ENCODE results near the gene GCN1. TPM values are rescaled to one million over a fixed set of nuclear protein-coding genes. Genes with fewer than 3 reads are reported as not detected.

The GCN1 gene
- total RNA-seq, 1 experiment from 2014 or later = 181 TPM

GRCh38 chr12:120225200-120225558 is 30.7 kb upstream of the GCN1 start:
- Mint-ChIP-seq H3K36me3 (peaks cover 19% of the 10 kb centered on the region), H3K27ac (peak overlapping the region; percentile 65), H3K9me3 (no peaks in the 10 kb centered on the region), H3K27me3 (ENCODE audit: low read depth) (no peaks in the 10 kb centered on the region; the same call in 1 of the 2 replicates), H3K4me3 (no peak overlapping the region), H3K4me1 (peaks cover 47% of the 10 kb centered on the region)
- TF ChIP-seq ZNF263 (CRISPR knock-in tag; IDR thresholded peaks at IDR 0.05; ENCODE audit: low read depth) (no peak), OVOL2 (CRISPR knock-in tag; IDR thresholded peaks at IDR 0.05; ENCODE audit: borderline replicate concordance) (no peak), ZNF396 (CRISPR knock-in tag; IDR thresholded peaks at IDR 0.05; ENCODE audit: borderline replicate concordance) (no peak), KAT7 (CRISPR knock-in tag; IDR thresholded peaks at IDR 0.05; ENCODE audit: borderline replicate concordance) (no peak), ERG (CRISPR knock-in tag; IDR thresholded peaks at IDR 0.05) (no peak), CBFB (CRISPR knock-in tag; IDR thresholded peaks at IDR 0.05; ENCODE audit: low read depth) (no peak)
- CTCF ChIA-PET = interaction anchor here (1.3 to 10.5 kb wide), 4 partner anchors 23 to 77 kb away, joined by 4 to 717 read pairs (median 68); partner anchors contain the start of genes PXN, RPLP0 and SIRT4
- POLR2A ChIA-PET = interaction anchor here (1.1 to 1.7 kb wide), 2 partner anchors 24 to 66 kb away, joined by 4 to 8 read pairs; partner anchors contain the start of genes RNU4-2 and RPLP0
- DNase-seq (ENCODE audit: low spot score) (no peak), ATAC-seq (no peak)

- Mint-ChIP-seq H3K4me1 (peaks cover 41% of the 10 kb centered on the region), H3K27me3 (ENCODE audit: low read depth) (no peaks in the 10 kb centered on the region; the same call in 1 of the 2 replicates), H3K4me3 (no peak overlapping the region), H3K27ac (no peak overlapping the region), H3K36me3 (peaks cover 25% of the 10 kb centered on the region), H3K9me3 (no peaks in the 10 kb centered on the region)
- DNase-seq (ENCODE audit: low spot score) (no peak), ATAC-seq (no peak)
- TF ChIP-seq ZNF263 (CRISPR knock-in tag; IDR thresholded peaks at IDR 0.05; ENCODE audit: low read depth) (no peak), ZNF317 (CRISPR knock-in tag; IDR thresholded peaks at IDR 0.05; ENCODE audit: borderline replicate concordance, low read depth) (no peak), ATF6 (CRISPR knock-in tag; IDR thresholded peaks at IDR 0.05) (no peak), PRDM15 (CRISPR knock-in tag; IDR thresholded peaks at IDR 0.05) (no peak), E2F4 (CRISPR knock-in tag; IDR thresholded peaks at IDR 0.05; ENCODE audit: borderline replicate concordance, low read depth) (no peak), ATF1 (CRISPR knock-in tag; IDR thresholded peaks at IDR 0.05) (no peak), SOX15 (CRISPR knock-in tag; IDR thresholded peaks at IDR 0.05) (no peak), E2F1 (CRISPR knock-in tag; IDR thresholded peaks at IDR 0.05) (no peak), ZNF121 (CRISPR knock-in tag; IDR thresholded peaks at IDR 0.05) (no peak), ZBTB43 (CRISPR knock-in tag; IDR thresholded peaks at IDR 0.05) (no peak), NR1H2 (CRISPR knock-in tag; IDR thresholded peaks at IDR 0.05) (no peak), CREB1 (CRISPR knock-in tag; IDR thresholded peaks at IDR 0.05) (no peak)
- ChIA-PET CTCF (interaction anchor here (5.3 to 10.5 kb wide), 2 partner anchors 23 to 34 kb away, joined by 86 to 717 read pairs; partner anchors contain the start of genes PXN and RPLP0), POLR2A (interaction anchor here (1.1 to 1.7 kb wide), 2 partner anchors 23 to 67 kb away, joined by 4 to 8 read pairs; partner anchors contain the start of genes RNU4-2 and RPLP0)
Measured at GRCh38 chr12:120224304-120225199, 30.0 kb upstream of the GCN1 start.
